Kidney tubule cell (primary cell): Measurements from ENCODE around the gene PSMB4.
"Not testable (repeated sequence)": the region's sequence is repeated elsewhere in the genome, so short reads cannot be mapped to it uniquely, and the experiment has no call there.

ENCODE experiments used
- DNase-seq: peaks from one replicate; pipeline ENCODE4 v3.0.0-alpha.2; 2018; ENCODE audit warnings: low spot score

Gene PSMB4

DNA sequence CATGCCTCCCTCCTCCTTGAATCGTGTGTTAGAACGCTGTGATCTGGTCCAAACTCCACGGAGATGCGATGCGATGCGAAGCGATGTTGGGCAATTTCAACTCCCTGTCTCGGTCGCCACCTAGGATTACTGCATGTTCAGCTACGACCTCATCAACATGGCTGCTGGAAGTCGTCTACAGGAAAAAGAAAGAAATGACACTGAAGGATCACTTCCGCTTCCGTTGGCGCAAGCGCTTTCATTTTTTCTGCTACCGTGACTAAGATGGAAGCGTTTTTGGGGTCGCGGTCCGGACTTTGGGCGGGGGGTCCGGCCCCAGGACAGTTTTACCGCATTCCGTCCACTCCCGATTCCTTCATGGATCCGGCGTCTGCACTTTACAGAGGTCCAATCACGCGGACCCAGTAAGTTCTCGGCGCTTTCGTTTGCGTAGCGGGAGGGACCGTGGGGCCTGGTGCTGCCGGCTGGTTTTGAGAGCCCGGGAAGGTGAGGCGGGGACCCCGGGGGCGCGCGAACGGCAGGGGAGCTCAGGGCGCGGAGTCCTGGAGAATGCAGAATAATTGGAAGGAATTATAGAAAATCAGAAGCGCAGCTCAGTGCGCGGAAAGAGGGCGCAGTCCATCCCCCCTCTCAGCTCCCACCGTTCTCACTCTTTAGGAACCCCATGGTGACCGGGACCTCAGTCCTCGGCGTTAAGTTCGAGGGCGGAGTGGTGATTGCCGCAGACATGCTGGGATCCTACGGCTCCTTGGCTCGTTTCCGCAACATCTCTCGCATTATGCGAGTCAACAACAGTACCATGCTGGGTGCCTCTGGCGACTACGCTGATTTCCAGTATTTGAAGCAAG, at the start of gene PSMB4:
TSS of gene PSMB4 (plus strand) at position 250 of the 848 bp plus-strand sequence. CDS start at position 265, 15 bp downstream.
- DNase-seq: peak; percentile 92

- not testable (repeated sequence) for DNase-seq
Measured at GRCh38 chr1:151350323-151350722, 49.0 kb upstream of the PSMB4 start.

DNA sequence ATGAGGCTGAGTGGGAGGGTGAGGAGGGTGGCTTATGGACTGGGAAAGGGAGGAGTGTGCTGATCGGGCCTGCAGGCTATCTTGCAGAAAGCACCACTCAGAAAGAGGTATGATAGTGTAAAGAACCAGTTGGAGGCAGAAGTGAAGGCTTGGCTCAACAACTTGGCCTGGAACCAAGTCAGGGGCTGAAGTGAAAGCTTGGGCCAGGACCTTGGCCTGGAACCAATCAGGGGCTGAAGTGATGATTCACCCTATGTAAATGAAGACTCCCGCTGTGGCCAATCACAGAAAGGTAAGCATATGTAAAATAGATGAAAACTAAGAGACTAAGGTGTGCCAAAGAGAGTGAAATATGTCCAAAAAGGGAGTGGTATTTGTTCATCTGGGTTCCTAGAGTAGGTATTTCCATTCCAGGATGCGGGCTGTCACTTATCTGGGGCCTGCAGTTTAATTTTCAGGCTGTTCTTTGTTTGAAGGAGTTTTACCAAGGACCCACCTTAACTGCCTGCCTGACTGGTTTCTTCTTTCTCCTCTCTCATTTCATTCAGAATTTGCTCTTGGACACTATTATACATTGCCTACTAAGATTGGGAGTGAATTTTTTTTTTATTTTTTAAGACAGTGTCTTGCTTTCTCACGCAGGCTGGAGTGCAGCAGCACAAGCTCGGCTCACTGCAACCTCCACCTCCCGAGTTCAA, 47.2 kb upstream of the PSMB4 start:
- peak; percentile 47 for DNase-seq

DNA sequence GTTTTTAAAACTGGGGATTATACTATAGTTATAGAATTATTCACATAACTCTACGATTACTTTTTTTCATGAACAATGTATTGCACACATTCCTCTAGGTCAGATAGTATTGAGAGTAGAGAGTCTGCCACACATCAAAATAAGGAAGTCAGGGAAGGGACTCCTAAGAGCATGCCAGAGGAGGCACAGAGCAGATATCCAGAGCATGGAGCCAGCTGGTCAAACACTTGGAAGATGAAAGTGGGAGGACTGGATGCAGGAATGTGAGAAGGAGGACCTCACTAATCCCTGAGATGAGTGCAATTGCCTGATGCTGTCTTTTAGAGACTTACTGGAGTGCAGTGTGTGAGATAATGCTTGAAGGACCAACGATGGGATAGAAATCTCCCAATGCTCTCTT, 42.7 kb upstream of the PSMB4 start:
- DNase-seq: no peak

- no peak for DNase-seq
Measured at GRCh38 chr1:151361883-151362282, 37.5 kb upstream of the PSMB4 start.

DNA sequence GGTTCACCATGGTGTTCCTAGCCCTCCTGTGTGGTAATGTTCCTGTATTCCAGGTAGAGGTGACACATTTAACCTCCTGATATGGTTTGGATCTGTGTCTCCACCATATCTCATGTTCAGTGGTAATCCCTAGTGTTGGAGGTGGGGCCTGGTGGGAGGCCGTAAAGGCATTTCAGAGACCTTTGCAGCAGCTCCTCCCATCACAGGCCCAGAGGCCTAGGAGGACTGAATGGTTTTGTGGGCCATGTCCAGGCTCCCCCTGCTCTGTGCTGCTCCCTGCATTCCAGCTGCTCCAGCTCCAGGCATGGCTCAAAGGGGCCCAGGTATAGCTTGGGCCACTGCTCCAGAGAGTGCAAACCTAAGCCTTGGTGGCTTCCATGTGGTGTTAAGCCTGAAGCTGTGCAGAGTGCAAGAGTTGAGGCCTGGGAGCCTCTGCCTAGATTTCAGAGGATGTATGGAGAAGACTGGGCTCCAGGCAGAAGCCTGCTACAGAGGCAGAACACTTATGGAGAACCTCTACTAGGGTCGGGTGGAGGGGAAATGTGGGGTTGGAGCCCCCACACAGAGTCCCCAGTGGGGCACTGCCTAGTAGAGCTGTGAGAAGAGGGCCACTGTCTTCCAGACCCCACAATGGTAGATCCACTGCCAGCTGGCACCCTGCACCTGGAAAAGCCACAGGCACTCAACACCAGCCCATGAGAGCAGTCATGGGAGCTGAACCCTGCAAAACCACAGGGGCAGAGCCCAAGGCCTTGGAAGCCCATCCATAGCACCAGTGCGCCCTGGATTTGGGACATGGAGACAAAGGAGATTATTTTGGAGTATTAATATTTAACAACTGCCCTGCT, 36.8 kb upstream of the PSMB4 start:
- no peak for DNase-seq

DNA sequence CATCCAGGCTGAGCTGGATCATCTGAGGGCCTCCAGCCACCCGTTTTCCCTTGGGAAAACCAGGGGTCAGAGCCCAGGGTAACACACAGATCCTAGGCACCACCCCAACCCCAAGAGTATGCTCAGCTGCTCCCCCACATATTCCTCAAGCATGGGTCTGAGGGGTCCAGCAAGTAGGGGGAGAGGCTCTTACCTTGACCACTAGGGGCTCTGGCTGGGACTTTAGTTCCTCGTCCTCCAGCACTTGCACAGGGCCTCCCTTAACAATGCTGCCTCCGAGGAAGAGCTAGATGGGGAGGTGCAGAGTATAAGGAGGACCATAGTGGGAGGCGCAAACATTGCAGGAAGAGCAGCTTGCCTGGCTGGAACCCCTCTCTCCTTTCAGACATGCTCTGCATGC, 34.4 kb upstream of the PSMB4 start:
- DNase-seq: no peak

DNA sequence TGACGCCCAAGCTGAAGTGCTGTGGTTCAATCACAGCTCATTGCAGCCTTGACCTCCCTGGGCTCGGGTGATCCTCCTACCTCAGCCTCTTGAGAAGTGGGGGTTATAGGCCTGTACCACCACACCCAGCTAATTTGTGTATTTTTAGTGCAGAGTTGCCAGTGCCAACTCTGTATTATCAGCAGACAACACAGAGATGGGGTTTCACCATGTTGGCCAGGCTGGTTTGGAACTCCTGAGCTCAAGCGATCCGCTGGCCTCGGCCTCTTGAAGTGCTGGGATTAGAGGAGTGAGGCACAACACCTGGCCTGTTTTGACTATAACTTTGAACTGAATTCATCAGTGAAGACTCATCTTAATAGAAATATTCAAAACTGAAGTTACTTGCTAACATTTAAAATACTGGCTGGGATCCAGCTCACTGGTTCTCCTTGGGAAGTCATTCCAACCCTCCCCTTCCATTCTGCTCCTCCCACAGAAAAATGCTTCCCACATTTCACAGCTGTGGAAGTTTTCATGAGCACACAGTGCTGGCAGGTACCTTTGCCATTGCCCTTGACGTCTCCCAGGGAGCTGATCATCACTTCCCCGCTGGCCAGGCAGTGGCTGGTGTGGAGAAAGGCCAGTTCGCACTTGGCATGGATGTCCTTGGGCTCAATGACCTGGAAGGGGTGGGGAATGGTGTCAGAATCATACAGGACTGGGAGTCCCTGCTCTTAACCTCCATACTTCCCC, 31.5 kb upstream of the PSMB4 start:
- DNase-seq: no peak

DNA sequence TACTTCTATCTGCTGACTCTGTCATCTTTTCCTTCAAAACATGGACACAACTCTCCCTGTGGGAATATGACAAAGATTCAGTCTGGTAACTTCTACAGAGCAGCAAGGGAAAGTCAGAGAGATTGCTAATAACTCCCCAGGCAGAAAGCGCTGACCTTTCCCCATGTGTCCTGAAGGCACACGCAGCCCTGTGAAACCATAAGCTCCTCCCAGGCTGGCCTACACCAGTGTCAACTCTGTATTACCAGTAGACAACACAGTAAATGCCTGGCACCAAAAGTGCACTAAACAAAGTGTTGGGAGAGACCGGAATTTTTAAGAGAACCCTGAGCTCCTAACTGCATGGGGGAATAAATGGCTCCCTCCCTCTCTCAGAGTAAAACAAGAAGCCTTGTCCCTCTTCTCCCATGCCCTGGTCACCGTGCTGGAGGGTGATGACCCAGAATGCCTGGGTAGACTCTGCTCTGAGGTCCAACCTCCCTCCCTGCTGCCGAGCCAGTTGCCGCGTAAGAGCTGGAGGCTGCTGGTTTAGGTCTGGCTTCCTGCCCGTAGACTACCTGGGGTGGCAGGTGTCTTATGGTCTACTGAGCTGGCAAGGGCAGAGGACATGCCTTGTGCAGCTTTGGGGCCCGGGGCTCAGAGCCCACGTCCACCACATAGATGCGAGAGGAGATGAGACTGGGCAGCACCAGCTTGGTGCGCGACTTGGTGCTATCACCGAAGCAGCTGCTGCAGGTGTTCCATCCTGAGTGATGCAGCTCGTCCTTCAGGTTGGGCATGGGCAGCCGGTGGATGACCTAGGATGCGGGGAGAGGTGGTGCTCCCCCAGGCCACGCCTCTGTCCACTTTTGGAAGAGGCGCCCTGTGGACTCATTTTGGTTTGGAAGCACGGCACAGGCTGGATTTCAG, 30.7 kb upstream of the PSMB4 start:
- no peak for DNase-seq

DNA sequence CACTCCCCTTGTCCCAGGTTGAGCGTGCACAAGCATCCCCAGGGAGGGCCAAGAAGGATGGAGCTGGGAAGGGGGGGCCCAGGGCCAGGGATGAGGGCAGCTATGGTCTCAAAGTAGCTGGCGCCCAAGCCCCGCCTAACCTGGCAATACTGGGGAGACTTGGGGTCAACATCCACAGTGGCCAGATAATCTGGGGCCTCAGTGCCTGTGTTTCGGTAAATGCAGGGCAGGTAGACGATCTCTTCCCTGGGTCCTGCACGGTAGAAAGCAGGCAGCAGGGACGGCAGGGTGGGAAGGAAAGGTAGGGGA, 30.1 kb upstream of the PSMB4 start:
- no peak for DNase-seq

GRCh38 chr1:151369621-151370048, 29.7 kb upstream of the PSMB4 start:
- no peak for DNase-seq

GRCh38 chr1:151370211-151370911, 29.0 kb upstream of the PSMB4 start:
- no peak for DNase-seq

- DNase-seq: peak; percentile 44
Measured at GRCh38 chr1:151371370-151372057, 27.9 kb upstream of the PSMB4 start.

- peak; percentile 45 for DNase-seq
Measured at GRCh38 chr1:151372058-151372934, 27.1 kb upstream of the PSMB4 start, which contains the start of gene SELENBP1. Gene SELENBP1 (minus strand): TSS chr1:151372705. CDS start chr1:151372641, 64 bp downstream.

- DNase-seq: no peak
Measured at GRCh38 chr1:151373196-151373595, 26.2 kb upstream of the PSMB4 start.

DNA sequence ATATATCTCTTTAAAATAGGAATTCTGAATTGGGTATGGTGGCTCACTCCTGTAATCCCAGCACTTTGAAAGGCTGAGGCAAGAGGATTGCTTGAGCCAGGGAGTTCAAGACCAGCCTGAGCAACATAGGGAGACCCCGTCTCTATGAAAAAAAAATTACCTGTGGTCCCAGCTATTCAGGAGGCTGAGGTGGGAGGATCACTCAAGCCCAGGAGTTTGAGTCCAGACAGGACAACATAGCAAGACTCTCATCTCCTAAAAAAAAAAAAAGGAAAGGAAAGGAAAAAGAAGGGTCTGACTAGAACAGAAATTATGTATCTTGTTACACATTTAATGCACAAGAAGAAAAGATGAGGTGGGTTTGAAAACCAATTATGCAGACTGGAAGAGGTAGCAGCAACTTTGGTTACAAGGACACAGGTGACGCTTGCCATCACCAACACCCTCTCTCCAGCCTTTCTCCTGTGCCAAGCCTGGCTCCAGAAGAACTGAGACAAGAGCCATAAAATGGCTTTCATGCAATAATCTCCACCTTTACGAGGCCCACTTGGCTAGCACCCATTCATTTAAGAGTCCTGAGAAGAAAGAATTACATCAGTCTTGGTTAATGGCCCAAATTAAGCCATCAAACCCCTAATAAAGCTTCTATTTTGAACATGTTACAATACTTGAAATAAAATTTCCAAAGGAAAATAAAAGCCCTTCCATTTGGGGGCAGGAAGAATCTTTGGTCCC, 22.1 kb upstream of the PSMB4 start:
- no peak for DNase-seq

- DNase-seq: no peak
Measured at GRCh38 chr1:151384584-151384983, 14.8 kb upstream of the PSMB4 start.

- DNase-seq: no peak
Measured at GRCh38 chr1:151386002-151386401, 13.4 kb upstream of the PSMB4 start.
